Loucy (cell line): ENCODE results near the gene EME2.

Source experiments
- H2AFZ ChIP-seq: fragments of 200-600 bp; sonication (generic); 2 replicates; pipeline ENCODE4 v1.6.0; 2016; ENCODE audit warnings: antibody characterized with exemption, mild to moderate bottlenecking, low read length, moderate library complexity
- H3F3A ChIP-seq: fragments of 200-600 bp; 2 replicates; pipeline ENCODE4 v1.6.0; 2016; ENCODE audit warnings: antibody characterized with exemption, low read depth, mild to moderate bottlenecking
- H3K27me3 ChIP-seq: fragments of 200-600 bp; sonication (generic); 2 replicates; pipeline ENCODE4 v1.6.1; 2014; ENCODE audit warnings: low read length, mild to moderate bottlenecking; ENCODE audit not compliant: insufficient read depth, poor library complexity, severe bottlenecking
- H3K36me3 ChIP-seq: fragments of 200-600 bp; sonication (generic); 2 replicates; pipeline ENCODE4 v1.6.1; 2016; ENCODE audit warnings: low read length; ENCODE audit not compliant: insufficient read depth
- H3K4me1 ChIP-seq: fragments of 200-600 bp; sonication (generic); 2 replicates; pipeline ENCODE4 v1.5.1; 2014; ENCODE audit warnings: low read length, mild to moderate bottlenecking; ENCODE audit not compliant: insufficient read depth, poor library complexity, severe bottlenecking
- H3K4me2 ChIP-seq: fragments of 200-600 bp; sonication (generic); 2 replicates; pipeline ENCODE4 v1.6.0; 2014; ENCODE audit warnings: antibody characterized with exemption, low read length, low read depth, mild to moderate bottlenecking; ENCODE audit not compliant: poor library complexity, severe bottlenecking
- H3K4me3 ChIP-seq: fragments of 200-600 bp; sonication (generic); 2 replicates; pipeline ENCODE4 v1.5.1; 2014; ENCODE audit warnings: low read length, mild to moderate bottlenecking, mixed read lengths; ENCODE audit not compliant: poor library complexity, severe bottlenecking
- H3K79me2 ChIP-seq: fragments of 200-600 bp; sonication (generic); 2 replicates; pipeline ENCODE4 v1.6.1; 2014; ENCODE audit warnings: low read length; ENCODE audit not compliant: insufficient read depth
- H3K9ac ChIP-seq: fragments of 200-600 bp; sonication (generic); 2 replicates; pipeline ENCODE4 v1.6.0; 2014; ENCODE audit warnings: mild to moderate bottlenecking, low read depth, low read length, moderate library complexity; ENCODE audit not compliant: poor library complexity, severe bottlenecking
- H3K9me2 ChIP-seq: fragments of 200-600 bp; sonication (generic); replicated peaks from 2 replicates; pipeline ENCODE4 v1.6.1; 2016; ENCODE audit warnings: low read depth, low read length, mixed read lengths
- H3K9me3 ChIP-seq: fragments of 200-600 bp; sonication (generic); 2 replicates; pipeline ENCODE4 v1.6.1; 2014; ENCODE audit warnings: mild to moderate bottlenecking, antibody characterized with exemption, low read length, low read depth; ENCODE audit not compliant: insufficient read depth
- H4K20me1 ChIP-seq: fragments of 200-600 bp; sonication (generic); 2 replicates; pipeline ENCODE4 v1.6.0; 2014; ENCODE audit warnings: antibody characterized with exemption, low read length, mild to moderate bottlenecking; ENCODE audit not compliant: insufficient read depth, poor library complexity, severe bottlenecking
- CTCF ChIP-seq: fragments of 200-600 bp; sonication (generic); conservative IDR thresholded peaks from 2 replicates; pipeline ENCODE4 v1.5.1; 2014; ENCODE audit warnings: mild to moderate bottlenecking, antibody characterized with exemption, low read length
- EZH2phosphoT487 ChIP-seq: fragments of 200-600 bp; IDR thresholded peaks from 2 replicates; pipeline ENCODE4 v1.6.1; 2018; ENCODE audit warnings: antibody characterized with exemption, mild to moderate bottlenecking, moderate library complexity, borderline replicate concordance

Gene EME2

GRCh38 chr16:1791256-1791942, 18.8 kb downstream of the EME2 start:
- H3K9ac ChIP-seq = no peak overlapping the region
- H3K9me3 ChIP-seq = no peaks in the 10 kb centered on the region
- H3K79me2 ChIP-seq = no peaks in the 10 kb centered on the region
- no peak overlapping the region for H2AFZ ChIP-seq
- H3K4me3 ChIP-seq = no peak overlapping the region
- TF ChIP-seq EZH2phosphoT487 (no peak), CTCF (no peak)
- no peaks in the 10 kb centered on the region for H3K36me3 ChIP-seq
- H3K4me1 ChIP-seq = no peaks in the 10 kb centered on the region
- no peaks in the 10 kb centered on the region for H3K27me3 ChIP-seq
- H3K9me2 ChIP-seq = no peaks in the 10 kb centered on the region
- no peaks in the 10 kb centered on the region for H4K20me1 ChIP-seq
- H3F3A ChIP-seq = no peaks in the 10 kb centered on the region
- no peak overlapping the region for H3K4me2 ChIP-seq

GRCh38 chr16:1791943-1792812, 19.6 kb downstream of the EME2 start:
- no peak for TF ChIP-seq CTCF
- no peak for TF ChIP-seq EZH2phosphoT487
- Histone ChIP-seq H2AFZ (no peak overlapping the region), H4K20me1 (no peaks in the 10 kb centered on the region), H3K4me1 (no peaks in the 10 kb centered on the region), H3K4me3 (no peak overlapping the region), H3K9me3 (no peaks in the 10 kb centered on the region), H3K27me3 (no peaks in the 10 kb centered on the region), H3K36me3 (no peaks in the 10 kb centered on the region), H3F3A (no peaks in the 10 kb centered on the region), H3K9ac (no peak overlapping the region), H3K4me2 (no peak overlapping the region), H3K9me2 (no peaks in the 10 kb centered on the region), H3K79me2 (no peaks in the 10 kb centered on the region)

- Histone ChIP-seq H3K79me2 (no peaks in the 10 kb centered on the region), H3K27me3 (no peaks in the 10 kb centered on the region), H4K20me1 (no peaks in the 10 kb centered on the region), H3K4me3 (no peak overlapping the region), H3K9ac (no peak overlapping the region), H3K36me3 (no peaks in the 10 kb centered on the region), H2AFZ (no peak overlapping the region), H3K4me2 (no peak overlapping the region), H3K9me3 (no peaks in the 10 kb centered on the region), H3F3A (no peaks in the 10 kb centered on the region), H3K4me1 (no peaks in the 10 kb centered on the region), H3K9me2 (no peaks in the 10 kb centered on the region)
- no peak for TF ChIP-seq CTCF
- TF ChIP-seq EZH2phosphoT487 = no peak
These were observed 20.4 kb downstream of the EME2 start for GRCh38 chr16:1792836-1793577.
